Measurements from ENCODE around the gene P2RY2. TPM values are rescaled to one million over a fixed set of nuclear protein-coding genes. Genes with fewer than 3 reads are reported as not detected.

P2RY2 gene
- total and polyA plus RNA-seq, 2 of the 8 experiments (the other 6 are each of a cell fraction or from before 2014, with no cell fraction given), result 1.0 to 1.5 TPM

DNA sequence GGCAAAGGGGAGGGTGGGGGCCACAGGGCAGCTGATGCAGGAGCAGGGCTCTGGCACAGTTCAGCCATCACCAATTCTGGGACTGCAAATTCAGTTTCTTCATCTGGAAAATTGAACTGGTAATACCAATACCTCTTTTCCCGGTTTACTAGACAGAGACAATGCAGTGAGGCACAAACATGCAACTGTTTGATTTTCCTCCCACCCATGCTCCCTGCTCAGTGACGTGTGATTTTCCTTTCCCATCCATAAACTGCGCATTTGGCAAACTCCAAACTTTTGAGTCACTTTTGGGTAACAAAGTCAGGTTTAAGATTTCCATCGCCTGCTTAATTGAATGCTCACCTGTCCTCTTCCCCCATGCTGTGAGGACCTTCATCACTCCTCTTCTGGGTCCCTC, 23.2 kb downstream of the P2RY2 start:
- Histone ChIP-seq H2BK15ac (ENCODE audit: low read length) (peak overlapping the region; percentile 72; the same call in 1 of the 2 replicates), H3K4me3 (ENCODE audit: extremely low read depth in 1 of 4, insufficient read depth in 2 of 4, low read depth in 3 of 4, low read length in 4 of 4) (no peak overlapping the region), H4K8ac (ENCODE audit: extremely low read depth, insufficient read depth, low read length) (no peak overlapping the region), H3K79me1 (ENCODE audit: low read depth, low read length) (no peaks in the 10 kb centered on the region), H3K36me3 (ENCODE audit: control insufficient read depth in 2 of 4, insufficient read depth in 4 of 4, low read length in 3 of 4) (no peaks in the 10 kb centered on the region), H3K23me2 (ENCODE audit: low read depth, low read length) (peaks cover 2% of the 10 kb centered on the region; the same call in 1 of the 2 replicates), H3K56ac (replicated peaks; ENCODE audit: insufficient read length, low read depth, low read length) (no peak overlapping the region), H3K14ac (ENCODE audit: insufficient read length) (no peak overlapping the region), H3K9me3 (ENCODE audit: insufficient read depth in 2 of 2, low read depth in 1 of 2, low read length in 1 of 2) (no peaks in the 10 kb centered on the region), H4K5ac (ENCODE audit: insufficient read length, low read depth, low read length) (no peak overlapping the region), H3K18ac (ENCODE audit: extremely low read depth, low read length) (no peak overlapping the region), H3K4me1 (replicated peaks in 1 of 4; ENCODE audit: control insufficient read depth in 3 of 4, insufficient read depth in 4 of 4, low read length in 3 of 4) (peaks cover 0 to 8% (median 3%) of the 10 kb centered on the region in 4 experiments; a peak in 3 of 7 replicates), H3K23ac (ENCODE audit: insufficient read length) (no peak overlapping the region), H3K9ac (replicated peaks in 1 of 4; ENCODE audit: extremely low read depth in 1 of 4, low read depth in 3 of 4, low read length in 3 of 4) (no peak overlapping the region), H4K20me1 (replicated peaks in 1 of 2; ENCODE audit: control insufficient read depth in 1 of 2, insufficient read depth in 2 of 2, low read length in 2 of 2) (no peaks in the 10 kb centered on the region), H2BK120ac (replicated peaks; ENCODE audit: low read depth, low read length) (no peak overlapping the region), H2AK5ac (ENCODE audit: low read depth, low read length) (peak overlapping the region; percentile 48; the same call in 1 of the 2 replicates), H3K27me3 (replicated peaks in 1 of 4; ENCODE audit: control insufficient read depth in 3 of 4, extremely low read depth in 1 of 4, insufficient read depth in 3 of 4, low read length in 3 of 4) (no peaks in the 10 kb centered on the region), H2BK12ac (ENCODE audit: low read depth, low read length) (no peak overlapping the region), H4K91ac (replicated peaks; ENCODE audit: insufficient read length, low read length) (no peak overlapping the region), H2BK5ac (ENCODE audit: low read depth, low read length) (no peak overlapping the region), H3K4ac (replicated peaks; ENCODE audit: insufficient read length, low read depth, low read length) (no peak overlapping the region), H3K27ac (ENCODE audit: low read depth, low read length) (no peak overlapping the region), H2AFZ (ENCODE audit: low read length) (no peak overlapping the region), H2BK20ac (ENCODE audit: low read length) (peak overlapping the region; percentile 72; the same call in 1 of the 2 replicates), H3K4me2 (ENCODE audit: insufficient read depth in 1 of 2, low read depth in 2 of 2, low read length in 2 of 2) (no peak overlapping the region), H3K79me2 (ENCODE audit: control insufficient read depth in 1 of 2, insufficient read depth in 2 of 2, low read length in 2 of 2) (no peaks in the 10 kb centered on the region)
- ChIA-PET CTCF (ENCODE audit: partially characterized antibody) (interaction anchor here (1.2 to 21.6 kb wide), 12 partner anchors 7 to 411 kb away, joined by 3 to 451 read pairs (median 14); partner anchors contain the start of genes P2RY2 and P2RY6), POLR2A (ENCODE audit: partially characterized antibody) (interaction anchor here (1.0 kb wide), 1 partner anchor 404 kb away, joined by 3 read pairs; no protein-coding TSS in a partner anchor)
- FAIRE-seq (no peak), DNase-seq (ENCODE audit: low read depth in 1 of 2, low spot score in 2 of 2) (no peak)
- 93% methylated on average over 4 of the region's 4 CpGs; no CpG with 5 or more reads in 1 of the 2 experiments for WGBS, 2 experiments (ENCODE audit: extremely low coverage in 1 of 2, insufficient coverage in 1 of 2, insufficient read length in 1 of 2, insufficient replicate concordance in 2 of 2, low coverage in 1 of 2, low lambda C conversion rate in 2 of 2, missing lambda C conversion rate in 1 of 2)
- no peak for TF ChIP-seq RFX5 (IDR thresholded peaks at IDR 0.05; ENCODE audit: borderline replicate concordance, low read depth, low read length)
